Right lobe of liver (tissue), 4 donors: Measurements from ENCODE around the gene FGD5.
A peak's percentile ranks its signal among the peaks of the same experiment; 100 is the strongest.

Experiments used
- POLR2A ChIP-seq: fragments of 450-650 bp; IDR thresholded peaks from one replicate; pipeline ENCODE4 v1.6.1; 2017; ENCODE audit warnings: antibody characterized with exemption, mild to moderate bottlenecking
- TF ChIP-seq, protein P1 (sequence below), 4 donors: fragments of 200-600 bp in 3 of 4; fragments of 450-650 bp in 1 of 4; IDR thresholded peaks; one replicate each; pipeline versions ENCODE4 v1.5.1 to v1.8.0; 2016 to 2022; ENCODE audit warnings: antibody characterized with exemption in 4 of 4, mild to moderate bottlenecking in 2 of 4
- donor health status: DM: no; HTN: no; CAD: no.
- donor health status: DM: no; HTN: no; CAD: no.
- donor health status: DM: no; HTN: yes; CAD: no.

DNA sequence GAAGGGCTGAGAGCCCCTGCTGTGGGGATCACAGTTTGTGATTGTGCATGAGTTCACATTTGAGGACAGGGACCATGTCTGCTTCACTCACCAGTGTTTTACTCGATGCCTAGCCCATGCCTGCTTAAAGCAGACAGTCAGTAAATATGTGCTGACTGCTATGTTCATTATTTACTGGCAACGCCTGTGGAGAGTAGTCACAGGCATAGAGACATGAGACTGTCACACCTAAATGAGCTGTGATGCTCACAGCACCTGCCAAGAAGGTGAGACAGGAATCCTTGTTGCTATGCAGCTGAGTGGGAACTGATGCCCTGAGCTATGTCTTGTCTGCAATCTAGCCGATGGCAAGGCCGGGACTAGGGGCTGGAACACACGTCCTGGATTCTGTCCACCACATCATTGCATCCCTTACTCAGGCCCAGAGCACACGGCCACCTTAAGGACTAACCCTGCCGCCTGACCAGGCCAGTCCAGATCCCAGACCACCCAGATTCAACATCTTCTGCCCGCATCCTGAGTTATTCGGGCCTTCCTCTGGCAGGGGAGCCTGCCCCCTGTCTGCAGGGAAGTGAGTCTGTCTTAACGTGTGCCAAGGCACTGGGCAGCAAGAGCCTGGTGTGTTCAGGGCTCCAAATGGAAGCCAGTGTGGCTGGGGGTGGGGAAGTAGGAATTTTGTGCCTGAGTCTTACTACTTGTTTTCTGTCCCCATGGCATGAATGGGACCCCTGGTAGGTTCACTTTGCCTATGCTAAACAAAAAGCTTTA is 44.8 kb downstream of the FGD5 start:
- TF ChIP-seq, protein P1, sequence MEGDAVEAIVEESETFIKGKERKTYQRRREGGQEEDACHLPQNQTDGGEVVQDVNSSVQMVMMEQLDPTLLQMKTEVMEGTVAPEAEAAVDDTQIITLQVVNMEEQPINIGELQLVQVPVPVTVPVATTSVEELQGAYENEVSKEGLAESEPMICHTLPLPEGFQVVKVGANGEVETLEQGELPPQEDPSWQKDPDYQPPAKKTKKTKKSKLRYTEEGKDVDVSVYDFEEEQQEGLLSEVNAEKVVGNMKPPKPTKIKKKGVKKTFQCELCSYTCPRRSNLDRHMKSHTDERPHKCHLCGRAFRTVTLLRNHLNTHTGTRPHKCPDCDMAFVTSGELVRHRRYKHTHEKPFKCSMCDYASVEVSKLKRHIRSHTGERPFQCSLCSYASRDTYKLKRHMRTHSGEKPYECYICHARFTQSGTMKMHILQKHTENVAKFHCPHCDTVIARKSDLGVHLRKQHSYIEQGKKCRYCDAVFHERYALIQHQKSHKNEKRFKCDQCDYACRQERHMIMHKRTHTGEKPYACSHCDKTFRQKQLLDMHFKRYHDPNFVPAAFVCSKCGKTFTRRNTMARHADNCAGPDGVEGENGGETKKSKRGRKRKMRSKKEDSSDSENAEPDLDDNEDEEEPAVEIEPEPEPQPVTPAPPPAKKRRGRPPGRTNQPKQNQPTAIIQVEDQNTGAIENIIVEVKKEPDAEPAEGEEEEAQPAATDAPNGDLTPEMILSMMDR (IDR thresholded peaks at IDR 0.05), result peak in 2 of 4 donors; percentile 11 to 25
- TF ChIP-seq POLR2A, result no peak
